Measurements from ENCODE around the gene IGLON5.

DNA sequence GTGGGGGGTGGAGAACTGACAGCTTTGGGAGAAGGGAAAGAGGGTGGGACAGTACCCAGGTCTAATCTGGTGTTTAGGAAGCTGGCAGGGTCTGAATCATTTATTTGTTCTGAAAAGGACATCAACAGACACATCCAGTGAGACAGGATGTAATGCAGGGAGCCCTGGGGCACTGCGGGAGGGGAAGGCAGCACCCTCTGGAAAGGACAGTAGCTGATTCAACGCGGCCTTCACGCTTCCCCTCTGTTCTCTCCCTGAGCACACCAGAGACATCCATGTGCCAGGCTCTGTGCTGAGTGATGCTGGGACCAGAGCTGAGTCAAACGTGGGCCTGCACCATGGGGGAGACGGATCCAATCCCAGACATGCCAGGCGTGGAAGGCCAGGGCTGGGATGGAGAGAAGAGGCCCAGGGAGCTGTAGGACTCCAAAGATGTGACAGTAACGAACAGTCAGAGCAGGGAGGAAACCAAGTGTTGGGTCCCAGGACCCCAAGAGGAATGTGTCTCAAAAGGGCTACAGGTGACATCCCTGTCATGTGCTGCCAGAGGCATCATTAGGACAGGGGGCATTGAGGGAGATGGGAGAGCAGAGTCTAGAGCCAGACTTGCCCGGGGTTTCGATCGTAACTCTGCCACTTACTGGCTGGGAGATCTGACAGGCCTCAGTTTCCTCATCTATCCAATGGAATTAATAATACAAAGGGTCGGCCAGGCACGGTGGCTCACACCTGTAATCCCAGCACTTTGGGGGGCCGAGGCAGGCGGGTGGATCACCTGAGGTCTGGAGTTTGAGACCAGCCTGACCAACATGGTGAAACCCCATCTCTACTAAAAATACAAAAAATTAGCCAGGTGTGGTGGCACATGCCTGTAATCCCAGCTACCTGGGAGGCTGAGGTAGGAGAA, 53.0 kb downstream of the IGLON5 start:
- no peak for TF ChIP-seq FOSL1 (IDR thresholded peaks at IDR 0.05; ENCODE audit: low read depth)
- TF ChIP-seq ZFX (IDR thresholded peaks at IDR 0.05), result no peak
- TF ChIP-seq, protein P1, sequence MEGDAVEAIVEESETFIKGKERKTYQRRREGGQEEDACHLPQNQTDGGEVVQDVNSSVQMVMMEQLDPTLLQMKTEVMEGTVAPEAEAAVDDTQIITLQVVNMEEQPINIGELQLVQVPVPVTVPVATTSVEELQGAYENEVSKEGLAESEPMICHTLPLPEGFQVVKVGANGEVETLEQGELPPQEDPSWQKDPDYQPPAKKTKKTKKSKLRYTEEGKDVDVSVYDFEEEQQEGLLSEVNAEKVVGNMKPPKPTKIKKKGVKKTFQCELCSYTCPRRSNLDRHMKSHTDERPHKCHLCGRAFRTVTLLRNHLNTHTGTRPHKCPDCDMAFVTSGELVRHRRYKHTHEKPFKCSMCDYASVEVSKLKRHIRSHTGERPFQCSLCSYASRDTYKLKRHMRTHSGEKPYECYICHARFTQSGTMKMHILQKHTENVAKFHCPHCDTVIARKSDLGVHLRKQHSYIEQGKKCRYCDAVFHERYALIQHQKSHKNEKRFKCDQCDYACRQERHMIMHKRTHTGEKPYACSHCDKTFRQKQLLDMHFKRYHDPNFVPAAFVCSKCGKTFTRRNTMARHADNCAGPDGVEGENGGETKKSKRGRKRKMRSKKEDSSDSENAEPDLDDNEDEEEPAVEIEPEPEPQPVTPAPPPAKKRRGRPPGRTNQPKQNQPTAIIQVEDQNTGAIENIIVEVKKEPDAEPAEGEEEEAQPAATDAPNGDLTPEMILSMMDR (IDR thresholded peaks at IDR 0.05 in 2 of 3, conservative IDR thresholded peaks at IDR 0.05 in 1 of 3; ENCODE audit: borderline replicate concordance in 1 of 3, insufficient read depth in 1 of 3, low read depth in 2 of 3, low read length in 2 of 3), result no peak
- TF ChIP-seq SP1 (IDR thresholded peaks at IDR 0.05; ENCODE audit: low read depth), result no peak
- no peak for TF ChIP-seq POLR2AphosphoS5 (IDR thresholded peaks at IDR 0.05; ENCODE audit: low read depth, low read length)
- no peak for TF ChIP-seq YY1 (IDR thresholded peaks at IDR 0.05; ENCODE audit: extremely low read depth, insufficient replicate concordance, low read depth, low read length)
- TF ChIP-seq POLR2A (IDR thresholded peaks at IDR 0.05; ENCODE audit: borderline replicate concordance, extremely low read depth, insufficient read depth, insufficient read length), result no peak
